HG02642 (cell line): ENCODE data around the gene FUT7.
A peak's percentile ranks its signal among the peaks of the same experiment; 100 is the strongest.

Experiments
- ATAC-seq: cut with Tn5 transposase; IDR thresholded peaks from one replicate; pipeline ENCODE4 v1.9.1; 2021; ENCODE audit warnings: mild to moderate bottlenecking; ENCODE audit not compliant: unreplicated experiment, poor library complexity

Gene FUT7

DNA sequence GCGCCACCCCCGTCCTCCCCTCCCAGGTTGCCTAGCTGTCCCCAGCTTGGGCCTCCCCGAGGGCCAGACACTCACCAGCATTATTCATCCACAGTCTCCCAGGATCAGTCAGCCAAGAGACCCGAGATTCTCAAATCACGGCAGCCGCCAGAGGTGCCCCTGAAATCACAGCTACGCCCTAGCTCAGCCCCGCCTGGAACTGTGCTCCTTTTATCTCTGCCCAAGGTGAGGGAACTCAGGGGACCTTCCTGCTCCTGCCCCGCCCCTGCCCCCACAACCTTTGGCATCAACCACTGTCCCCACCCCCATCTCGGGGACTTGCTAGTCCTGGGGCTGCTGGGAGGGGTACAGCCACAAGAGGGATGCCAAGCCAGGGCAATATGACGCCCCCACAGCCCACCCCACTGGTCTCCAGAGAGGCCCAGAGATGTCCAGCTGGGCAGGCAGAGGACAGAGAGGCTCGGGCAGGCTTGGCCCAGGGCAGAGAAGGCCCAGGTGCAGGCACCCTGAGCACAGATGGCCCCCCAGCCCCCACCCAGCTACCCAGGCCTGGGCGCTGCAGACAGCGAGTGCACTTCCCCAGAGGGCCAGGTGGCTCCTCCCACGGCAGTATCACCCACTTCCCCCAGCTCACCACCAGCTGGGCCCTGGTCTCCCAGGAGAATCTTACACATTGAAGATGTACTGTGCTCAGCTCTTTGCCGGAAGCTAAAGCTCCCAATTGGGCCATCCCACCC, at the start of gene FUT7:
FUT7 (minus strand) TSS at position 185 of the 737 bp plus-strand sequence; CDS start at position 88, 97 bp downstream.
- ATAC-seq, result no peak

DNA sequence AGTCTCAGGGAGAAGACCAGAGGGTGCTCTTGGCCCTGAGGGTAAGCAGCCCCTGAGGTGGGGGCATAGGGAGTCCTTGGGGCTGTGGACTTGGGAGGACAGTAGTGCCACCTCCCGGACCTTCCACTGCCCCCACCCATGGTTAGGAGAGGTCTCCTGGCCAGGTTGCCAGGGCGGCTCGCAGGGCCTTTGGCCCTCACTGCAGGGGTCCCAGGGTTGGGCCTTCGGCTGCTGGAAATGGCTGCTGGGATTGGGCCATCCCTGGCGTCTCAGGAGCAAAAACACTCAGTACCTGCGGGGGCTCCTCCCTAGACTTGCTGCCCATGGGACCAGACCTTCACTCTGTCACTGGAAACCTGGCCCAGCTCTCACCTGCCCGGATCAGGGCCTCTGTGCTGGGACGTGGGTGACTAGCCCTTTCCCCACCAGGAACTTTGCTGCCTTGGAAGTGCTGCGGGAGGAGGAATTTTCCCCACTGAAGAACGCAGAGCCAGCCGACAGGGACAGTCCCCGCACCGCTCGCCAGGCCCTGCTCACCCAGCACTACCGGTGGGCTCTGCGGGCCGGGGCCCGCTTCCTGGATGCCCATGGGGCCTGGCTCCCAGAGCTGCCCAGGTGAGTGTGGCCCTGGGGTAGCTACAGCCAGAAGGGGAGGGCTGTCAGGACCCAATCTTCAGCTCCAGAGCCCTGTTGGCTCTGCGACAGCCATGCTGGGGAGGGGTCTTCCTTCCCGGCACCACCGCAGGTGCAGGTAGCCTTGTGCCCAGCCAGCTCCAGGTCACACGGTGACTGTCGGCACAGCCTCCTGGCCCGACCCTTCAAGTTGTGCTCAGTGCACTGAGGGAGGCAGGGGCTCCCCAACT, 48.6 kb upstream of the FUT7 start:
- no peak for ATAC-seq

GRCh38 chr9:137079401-137079787, 47.5 kb upstream of the FUT7 start:
- no peak for ATAC-seq

GRCh38 chr9:137078701-137079400, 47.0 kb upstream of the FUT7 start:
- ATAC-seq, result no peak

- peak; percentile 22 for ATAC-seq
Observed at GRCh38 chr9:137077758-137078693, 46.1 kb upstream of the FUT7 start.

DNA sequence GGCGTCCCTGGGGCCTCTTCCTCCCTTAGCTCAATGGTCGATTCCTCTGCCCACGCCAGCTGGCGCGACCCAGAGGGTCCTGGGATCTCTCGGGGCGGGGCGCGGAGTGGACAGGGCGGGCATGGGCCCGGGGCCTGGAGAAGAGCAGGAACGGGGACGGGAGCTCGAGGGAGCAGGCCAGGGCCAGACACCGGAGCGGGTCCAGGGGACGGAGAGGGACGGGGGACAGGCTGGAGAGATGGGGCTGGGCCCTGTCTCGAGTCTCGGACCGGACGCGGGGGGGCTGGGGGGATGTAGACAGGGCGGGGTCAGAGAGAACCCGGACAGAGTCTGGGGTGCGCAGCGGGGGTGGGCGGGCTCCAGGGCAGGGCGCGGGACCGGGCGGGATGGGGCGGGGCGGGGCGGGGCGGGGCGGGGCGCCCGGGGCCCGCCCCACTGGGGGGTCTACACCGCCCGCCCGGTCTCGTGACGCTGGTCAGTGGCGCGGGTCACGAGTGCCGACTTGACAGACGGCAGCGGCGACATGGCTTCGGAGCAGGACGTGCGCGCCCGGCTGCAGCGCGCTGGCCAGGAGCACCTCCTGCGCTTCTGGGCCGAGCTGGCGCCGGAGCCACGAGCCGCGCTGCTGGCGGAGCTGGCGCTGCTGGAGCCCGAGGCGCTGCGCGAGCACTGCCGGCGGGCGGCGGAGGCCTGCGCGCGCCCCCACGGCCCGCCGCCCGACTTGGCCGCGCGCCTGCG, 45.3 kb upstream of the FUT7 start, which contains the start of gene UAP1L1:
UAP1L1 (plus strand) TSS at position 508 of the 738 bp plus-strand sequence; CDS start at position 524, 16 bp downstream.
- ATAC-seq, result peak; percentile 62

GRCh38 chr9:137076636-137077009, 44.7 kb upstream of the FUT7 start:
- ATAC-seq, result no peak

DNA sequence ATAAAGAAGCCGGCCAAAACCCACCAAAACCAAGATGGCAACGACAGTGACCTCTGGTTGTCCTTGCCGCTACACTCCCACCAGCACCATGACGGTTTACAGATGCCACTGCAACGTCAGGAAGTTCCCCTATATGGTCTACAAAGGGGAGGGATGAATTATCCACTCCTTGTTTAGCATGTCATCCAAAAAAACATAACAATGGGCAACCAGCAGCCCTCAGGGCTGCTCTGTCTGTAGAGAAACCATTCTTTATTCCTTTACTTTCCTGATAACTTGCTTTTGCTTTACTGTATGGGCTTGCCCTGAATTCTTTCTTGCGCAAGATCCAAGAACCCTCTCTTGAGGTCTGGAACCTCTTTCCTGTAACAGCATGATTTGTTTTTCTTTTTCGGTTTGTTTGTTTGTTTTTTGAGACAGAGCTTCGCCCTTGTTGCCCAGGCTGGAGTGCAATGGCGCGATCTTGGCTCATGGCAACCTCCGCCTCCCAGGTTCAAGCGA, 43.4 kb upstream of the FUT7 start:
- ATAC-seq, result no peak

DNA sequence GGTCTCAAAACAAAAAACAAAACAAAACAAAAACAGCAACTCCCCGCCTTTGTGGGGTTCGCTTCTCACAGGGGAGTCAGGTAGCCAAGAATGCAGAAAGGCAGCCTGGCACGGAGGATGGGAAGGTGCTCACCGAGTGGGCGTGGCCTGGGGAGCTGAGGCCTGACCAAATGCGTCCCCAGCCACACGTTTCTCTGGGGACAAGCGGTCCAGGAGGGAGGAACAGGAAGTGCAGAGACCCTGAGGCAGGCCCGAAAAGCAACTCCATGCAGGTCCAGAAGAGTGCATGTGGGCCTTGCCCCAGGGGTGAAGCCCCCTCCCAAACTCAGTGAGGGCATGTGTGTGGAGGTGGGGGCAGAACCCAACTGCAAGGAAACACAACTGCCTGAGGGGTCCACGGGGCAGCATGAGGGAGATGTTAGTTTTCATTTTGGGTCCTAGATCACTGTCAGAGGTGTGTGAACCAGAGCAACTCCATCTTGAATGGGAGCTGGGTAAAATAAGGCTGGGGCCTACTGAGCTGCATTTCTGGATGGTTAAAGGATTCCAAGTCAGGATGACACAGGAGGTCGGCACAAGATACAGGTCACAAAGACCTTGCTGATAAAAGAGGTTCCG, 42.9 kb upstream of the FUT7 start:
- no peak for ATAC-seq

- ATAC-seq, result no peak
Observed at GRCh38 chr9:137073992-137074399, 42.1 kb upstream of the FUT7 start.

- no peak for ATAC-seq
Observed at GRCh38 chr9:137071282-137071681, 39.4 kb upstream of the FUT7 start.

DNA sequence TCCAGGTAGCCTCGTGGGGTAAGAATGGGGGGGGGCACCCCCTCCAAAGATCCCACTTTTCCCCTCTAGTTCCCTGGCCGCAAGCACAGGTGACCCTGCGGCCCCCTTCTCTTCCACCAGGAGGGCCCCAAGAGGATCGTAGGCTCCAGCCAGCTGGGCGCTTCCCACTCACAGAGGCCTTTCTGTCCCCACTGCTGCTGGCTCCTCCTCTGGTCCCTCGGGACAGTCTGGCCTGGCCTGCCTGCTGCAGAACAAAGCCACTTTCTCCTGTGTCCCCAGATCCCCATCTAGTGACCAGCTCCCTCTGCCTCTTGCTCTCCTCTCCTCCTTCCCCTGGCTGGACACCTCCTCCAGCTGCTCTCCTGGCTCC, 39.0 kb upstream of the FUT7 start:
- peak; percentile 3 for ATAC-seq

DNA sequence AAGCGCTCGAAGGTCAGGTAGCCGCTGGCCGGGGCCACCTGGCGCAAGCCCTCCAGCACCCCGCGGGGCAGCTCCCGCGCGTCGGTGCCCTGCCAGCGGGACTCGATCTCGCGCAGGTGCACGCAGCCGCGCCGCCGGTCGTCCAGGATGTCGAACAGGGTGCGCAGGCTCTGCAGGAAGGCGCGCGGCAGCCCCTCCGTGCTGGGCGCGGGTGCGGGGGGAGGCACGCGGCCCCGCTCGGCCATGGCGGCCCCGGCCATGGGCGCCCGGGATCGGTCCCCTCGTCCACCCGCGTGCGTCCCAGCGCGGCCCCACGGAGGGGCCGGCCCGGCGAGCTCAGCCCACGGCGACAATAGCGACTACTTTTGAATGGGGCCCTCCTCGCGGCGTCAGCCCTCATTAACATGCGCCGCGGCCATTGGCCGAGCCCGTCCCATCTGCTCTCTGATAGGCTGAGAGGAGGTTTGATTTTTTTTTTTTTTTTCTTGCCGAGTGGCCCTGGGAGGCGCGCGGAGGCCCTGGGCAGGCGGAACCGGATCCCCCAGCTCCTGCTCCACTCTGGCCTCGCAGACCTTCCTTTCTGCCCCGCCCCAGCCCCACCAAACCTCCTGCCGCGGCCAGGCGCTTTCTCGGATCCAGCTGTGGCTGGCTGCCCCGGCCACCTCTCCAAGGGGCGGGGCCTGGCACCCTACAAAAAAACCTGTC, 38.5 kb upstream of the FUT7 start, which contains the start of gene SAPCD2:
SAPCD2 (minus strand) TSS at position 357 of the 705 bp plus-strand sequence; CDS start at position 260, 97 bp downstream.
- ATAC-seq, result peak; percentile 81

DNA sequence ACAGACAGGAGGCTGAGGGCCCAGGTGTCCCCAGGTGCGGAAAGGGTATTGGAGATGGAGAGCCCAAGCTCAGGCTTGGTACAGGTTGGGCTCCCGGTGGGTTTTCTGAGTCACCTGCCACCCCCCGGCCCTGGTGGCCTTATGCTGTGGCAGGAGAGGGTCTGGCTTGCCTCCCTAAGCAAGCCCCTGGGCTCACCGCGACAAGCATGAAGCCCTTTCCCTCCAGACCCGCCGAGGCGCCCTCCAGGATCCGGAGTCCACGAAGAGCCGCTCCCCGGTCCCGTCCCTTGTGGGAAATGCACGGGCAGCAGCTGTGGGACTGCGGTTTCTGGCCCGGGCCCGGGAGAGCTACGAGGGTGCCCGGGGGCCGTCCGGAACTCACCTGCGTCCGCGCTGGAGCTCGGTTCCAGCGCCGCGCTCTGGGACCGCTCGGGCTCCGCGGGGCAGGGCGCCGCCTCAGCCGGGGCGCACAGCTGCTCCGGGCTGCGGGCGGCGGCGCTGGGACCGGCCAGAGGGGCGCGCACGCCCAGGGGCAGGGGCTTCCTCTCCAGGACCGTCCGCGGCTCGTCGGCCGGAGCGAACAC, 37.7 kb upstream of the FUT7 start:
- peak; percentile 8 for ATAC-seq

- no peak for ATAC-seq
Observed at GRCh38 chr9:137068539-137069507, 36.9 kb upstream of the FUT7 start.

GRCh38 chr9:137067860-137068538, 36.1 kb upstream of the FUT7 start:
- peak; percentile 36 for ATAC-seq
